Body of pancreas (tissue), 4 donors: ENCODE results near the gene PTHLH.

ENCODE experiments used
- POLR2A ChIP-seq, 3 donors: fragments of 450-650 bp; IDR thresholded peaks; one replicate each; pipeline ENCODE4 v1.6.1; 2016; ENCODE audit warnings: antibody characterized with exemption in 3 of 3, mild to moderate bottlenecking in 2 of 3
- TF ChIP-seq, protein P1 (sequence below), 7 experiments: fragments of 450-650 bp in 4 of 7; fragments of 200-600 bp in 3 of 7; sonication (generic) in 3 of 7; IDR thresholded peaks; one replicate each; pipeline ENCODE4 v1.5.1; 2016 to 2019; ENCODE audit warnings: antibody characterized with exemption in 7 of 7

- TF ChIP-seq, protein P1, sequence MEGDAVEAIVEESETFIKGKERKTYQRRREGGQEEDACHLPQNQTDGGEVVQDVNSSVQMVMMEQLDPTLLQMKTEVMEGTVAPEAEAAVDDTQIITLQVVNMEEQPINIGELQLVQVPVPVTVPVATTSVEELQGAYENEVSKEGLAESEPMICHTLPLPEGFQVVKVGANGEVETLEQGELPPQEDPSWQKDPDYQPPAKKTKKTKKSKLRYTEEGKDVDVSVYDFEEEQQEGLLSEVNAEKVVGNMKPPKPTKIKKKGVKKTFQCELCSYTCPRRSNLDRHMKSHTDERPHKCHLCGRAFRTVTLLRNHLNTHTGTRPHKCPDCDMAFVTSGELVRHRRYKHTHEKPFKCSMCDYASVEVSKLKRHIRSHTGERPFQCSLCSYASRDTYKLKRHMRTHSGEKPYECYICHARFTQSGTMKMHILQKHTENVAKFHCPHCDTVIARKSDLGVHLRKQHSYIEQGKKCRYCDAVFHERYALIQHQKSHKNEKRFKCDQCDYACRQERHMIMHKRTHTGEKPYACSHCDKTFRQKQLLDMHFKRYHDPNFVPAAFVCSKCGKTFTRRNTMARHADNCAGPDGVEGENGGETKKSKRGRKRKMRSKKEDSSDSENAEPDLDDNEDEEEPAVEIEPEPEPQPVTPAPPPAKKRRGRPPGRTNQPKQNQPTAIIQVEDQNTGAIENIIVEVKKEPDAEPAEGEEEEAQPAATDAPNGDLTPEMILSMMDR (IDR thresholded peaks at IDR 0.05) = no peak
- TF ChIP-seq POLR2A (IDR thresholded peaks at IDR 0.05) = no peak
Observed at GRCh38 chr12:27982951-27983350, 10.4 kb upstream of the PTHLH start.
